Left colon (tissue), 2 donors: ENCODE measurements around the gene USP34. TPM values are rescaled to one million over a fixed set of nuclear protein-coding genes. Genes with fewer than 3 reads are reported as not detected.
"Not testable (repeated sequence)": the region's sequence is repeated elsewhere in the genome, so short reads cannot be mapped to it uniquely, and the experiment has no call there.

Source experiments
- ATAC-seq: fragments of 200-7000 bp; cut with Tn5 transposase; one replicate; pipeline ENCODE4 v1.9.1; 2020; ENCODE audit warnings: mild to moderate bottlenecking, moderate library complexity
- DNase-seq, 2 donors: peaks; one replicate each; pipeline ENCODE4 v3.0.0-alpha.2; 2020
- intact Hi-C, 2 donors: fragments of 100-400 bp; cut with DNase I in 1 of 2; cut with micrococcal nuclease in 1 of 2; formaldehyde crosslinking; loops; one replicate each; pipeline versions ENCODE4 v1.11.2 to v1.14.0; 2022; cut with DNase I, micrococcal nuclease
- total RNA-seq, 2 donors: library from RNA; stranded (reverse); fragmentation: NEBNext Ultra II Directional; extraction: Animal tissue kit (Norgen Biotek cat#: 25700); gene quantifications; one replicate each; pipeline ENCODE4 v1.2.1, GENCODE V29; 2021
- donor health status: DM: no; HTN: no; CAD: no.
- donor health status: DM: yes; HTN: yes; CAD: no.

USP34 gene
- total RNA-seq, 2 donors from 2014 or later, result 81.3 to 89.0 TPM

GRCh38 chr2:61380882-61381197, 90.0 kb downstream of the USP34 start:
- intact Hi-C loops, DNase-seq, ATAC-seq: not testable (repeated sequence)

DNA sequence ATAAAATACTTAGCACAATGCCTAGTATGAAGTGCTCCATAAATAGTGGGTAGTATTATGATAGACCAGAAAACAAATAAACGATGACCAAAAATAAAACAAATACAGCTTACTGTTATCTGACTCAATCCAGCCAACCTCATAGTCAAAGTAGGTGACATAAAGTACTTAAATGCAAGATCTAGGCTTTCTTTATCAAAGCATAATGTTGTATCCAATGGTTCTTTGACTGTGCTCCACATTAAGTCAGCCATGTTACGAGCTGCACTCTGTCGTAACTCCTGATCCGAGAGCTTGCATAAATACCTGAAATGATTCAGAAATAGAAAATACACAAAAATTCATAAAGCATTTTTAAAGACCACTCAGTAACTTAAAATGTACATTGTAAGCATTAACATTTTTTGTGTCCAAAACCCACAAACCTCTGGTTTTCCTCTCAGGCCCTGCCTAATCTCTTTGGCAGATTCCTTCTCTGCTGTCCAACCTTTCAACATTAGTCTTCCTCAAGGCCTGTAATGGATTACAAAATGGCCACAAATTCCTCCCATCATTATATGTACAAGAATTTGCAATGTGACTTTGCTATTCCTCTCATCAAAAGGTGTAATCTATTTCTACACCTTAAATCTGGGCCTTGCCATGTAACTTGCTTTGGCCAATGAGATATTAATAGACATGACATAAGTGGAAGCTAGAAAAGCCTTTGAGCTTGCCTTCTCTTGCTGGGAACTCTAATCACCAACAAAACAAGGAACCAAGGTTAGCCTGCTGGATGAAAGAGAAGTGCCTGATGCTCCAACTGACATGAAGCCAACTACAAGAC, 90.6 kb downstream of the USP34 start:
- intact Hi-C loops, result no loop called here
- no peak for ATAC-seq
- no peak for DNase-seq

GRCh38 chr2:61379521-61379920, 91.4 kb downstream of the USP34 start:
- intact Hi-C loops, result no loop called here
- ATAC-seq (no peak), DNase-seq (no peak)

DNA sequence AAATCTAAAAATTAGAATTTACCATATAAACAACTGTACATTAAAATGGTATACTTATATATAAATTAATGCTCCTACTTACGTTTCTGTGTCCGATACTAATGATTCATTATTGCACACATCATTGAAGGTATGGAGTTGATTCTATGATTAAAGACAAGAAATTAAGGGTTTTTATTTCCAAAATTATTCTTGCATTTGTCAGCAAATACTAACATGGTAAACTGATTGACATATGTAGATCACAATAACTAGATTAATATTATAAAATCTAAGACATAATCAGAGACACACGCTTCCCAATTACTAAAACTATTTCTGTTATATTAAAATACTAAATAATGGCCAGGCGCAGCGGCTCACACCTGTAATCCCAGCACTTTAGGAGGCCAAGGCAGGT, 92.6 kb downstream of the USP34 start:
- intact Hi-C loops, result no loop called here

DNA sequence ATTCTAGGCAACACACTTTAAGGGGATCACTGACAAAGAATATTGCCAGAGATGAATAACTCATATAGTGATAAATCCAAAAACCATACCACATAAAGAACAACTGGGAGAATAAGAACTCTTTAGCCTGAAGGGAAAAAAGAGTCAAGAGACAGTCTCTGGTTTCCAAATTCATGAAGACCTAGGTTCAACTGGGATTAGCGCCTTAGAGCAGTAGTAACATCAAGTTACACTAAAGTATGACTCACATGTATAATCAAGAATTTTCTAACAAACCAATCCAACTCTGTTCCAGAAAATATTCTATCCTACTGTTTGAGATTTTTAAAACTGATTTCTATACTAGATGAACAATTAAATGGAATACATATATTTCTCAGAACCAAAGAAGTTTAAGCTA, 93.8 kb downstream of the USP34 start:
- ATAC-seq (no peak), DNase-seq (no peak)
- intact Hi-C loops, result no loop called here

More for the DNA sequence above, 92.6 kb downstream of the USP34 start:
- ATAC-seq, result no peak
- DNase-seq, result no peak

GRCh38 chr2:61376211-61376610, 94.7 kb downstream of the USP34 start:
- intact Hi-C loops, result no loop called here
- ATAC-seq (no peak), DNase-seq (no peak)

GRCh38 chr2:61371027-61371426, 99.9 kb downstream of the USP34 start:
- intact Hi-C loops, result no loop called here
- ATAC-seq, result no peak
- DNase-seq, result no peak

- intact Hi-C loops, result no loop called here
These were observed 101.9 kb downstream of the USP34 start for GRCh38 chr2:61368687-61369665.

GRCh38 chr2:61367177-61367576, 103.7 kb downstream of the USP34 start:
- intact Hi-C loops, result no loop called here
- DNase-seq (no peak), ATAC-seq (no peak)

More at GRCh38 chr2:61368687-61369665, 101.9 kb downstream of the USP34 start:
- no peak for ATAC-seq
- no peak for DNase-seq

GRCh38 chr2:61363580-61363979, 107.3 kb downstream of the USP34 start:
- intact Hi-C loops, result no loop called here
- ATAC-seq, result no peak
- DNase-seq, result no peak

DNA sequence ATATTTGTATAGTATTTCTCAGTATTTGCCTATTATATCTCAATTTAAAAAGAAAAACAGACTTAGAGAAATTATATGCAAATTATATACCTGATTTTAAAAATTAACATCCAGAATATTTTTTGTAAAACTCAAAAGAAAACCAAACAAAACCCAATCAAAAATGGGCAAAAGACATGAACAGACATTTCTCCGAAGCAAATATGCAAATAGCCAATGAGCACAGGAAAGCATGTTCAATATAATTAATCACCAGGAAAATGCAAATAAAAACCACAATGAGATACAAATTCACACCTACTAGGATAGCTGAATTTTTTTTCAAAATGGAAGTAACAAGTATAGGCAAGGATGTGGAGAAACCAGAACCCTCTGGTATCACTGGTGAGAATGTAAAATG, 108.0 kb downstream of the USP34 start:
- intact Hi-C loops, result no loop called here
- ATAC-seq (no peak), DNase-seq (no peak)

DNA sequence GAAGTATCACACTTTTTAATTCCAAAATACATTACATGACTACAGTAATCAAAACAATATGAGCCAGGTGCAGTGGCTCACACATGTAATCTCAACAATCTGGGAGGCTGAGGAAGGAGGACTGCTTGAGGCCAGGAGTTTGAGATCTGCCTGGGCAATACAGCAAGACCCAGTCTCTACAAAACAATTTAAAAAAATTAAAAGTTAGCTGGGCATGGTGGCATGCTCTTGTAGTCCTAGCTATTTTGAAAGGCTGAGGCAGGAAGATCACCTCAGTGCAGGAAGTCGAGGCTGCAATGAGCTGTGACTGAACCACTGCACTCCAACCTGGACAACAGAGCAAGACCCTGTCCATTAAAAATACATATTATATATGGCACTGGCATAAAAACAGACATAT, 109.8 kb downstream of the USP34 start:
- DNase-seq (no peak), ATAC-seq (no peak)
- intact Hi-C loops, result no loop called here

DNA sequence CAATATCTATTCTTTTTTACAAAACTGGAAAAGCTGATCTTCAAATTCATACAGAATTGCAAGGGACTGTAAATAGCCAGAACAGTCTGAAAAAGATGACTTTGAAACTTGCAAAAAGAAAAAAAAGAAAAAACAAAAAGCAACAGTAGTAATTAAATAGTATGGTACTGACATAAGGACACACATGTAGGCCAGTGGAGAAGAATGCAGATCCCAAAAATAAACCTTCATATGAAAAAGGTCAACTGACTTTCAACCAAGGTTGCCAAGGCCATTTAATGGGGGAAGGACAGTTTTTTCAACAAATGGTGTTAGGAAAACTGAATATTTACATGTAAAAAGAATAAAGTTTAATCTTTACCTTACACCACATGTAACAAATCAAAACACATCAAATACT, 111.8 kb downstream of the USP34 start:
- intact Hi-C loops, result no loop called here
- ATAC-seq, result no peak
- DNase-seq, result no peak

GRCh38 chr2:61357681-61358080, 113.2 kb downstream of the USP34 start:
- DNase-seq, result no peak
- intact Hi-C loops, result no loop called here
- ATAC-seq, result no peak

DNA sequence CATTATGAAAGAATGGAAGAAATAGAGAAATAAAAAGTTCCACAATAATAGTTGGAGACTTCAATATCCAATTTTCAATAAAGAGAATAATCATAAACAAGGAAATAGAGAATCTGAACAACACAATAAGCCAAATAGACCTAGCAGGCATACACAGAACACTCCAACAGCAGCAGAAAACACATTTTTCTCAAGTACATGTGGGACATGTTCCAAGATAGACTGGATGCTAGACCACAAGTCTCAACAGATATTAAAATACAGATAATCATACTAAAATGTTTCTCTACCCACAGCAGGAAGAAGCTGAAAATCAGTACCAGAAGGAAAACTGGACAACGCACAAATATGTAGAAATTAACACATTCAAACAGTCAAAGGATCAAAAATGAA, 113.9 kb downstream of the USP34 start:
- ATAC-seq, result no peak
- intact Hi-C loops, result no loop called here
- DNase-seq, result no peak

- intact Hi-C loops, result no loop called here
- ATAC-seq, result no peak
- no peak for DNase-seq
These were observed 114.5 kb downstream of the USP34 start for GRCh38 chr2:61356261-61356957.

DNA sequence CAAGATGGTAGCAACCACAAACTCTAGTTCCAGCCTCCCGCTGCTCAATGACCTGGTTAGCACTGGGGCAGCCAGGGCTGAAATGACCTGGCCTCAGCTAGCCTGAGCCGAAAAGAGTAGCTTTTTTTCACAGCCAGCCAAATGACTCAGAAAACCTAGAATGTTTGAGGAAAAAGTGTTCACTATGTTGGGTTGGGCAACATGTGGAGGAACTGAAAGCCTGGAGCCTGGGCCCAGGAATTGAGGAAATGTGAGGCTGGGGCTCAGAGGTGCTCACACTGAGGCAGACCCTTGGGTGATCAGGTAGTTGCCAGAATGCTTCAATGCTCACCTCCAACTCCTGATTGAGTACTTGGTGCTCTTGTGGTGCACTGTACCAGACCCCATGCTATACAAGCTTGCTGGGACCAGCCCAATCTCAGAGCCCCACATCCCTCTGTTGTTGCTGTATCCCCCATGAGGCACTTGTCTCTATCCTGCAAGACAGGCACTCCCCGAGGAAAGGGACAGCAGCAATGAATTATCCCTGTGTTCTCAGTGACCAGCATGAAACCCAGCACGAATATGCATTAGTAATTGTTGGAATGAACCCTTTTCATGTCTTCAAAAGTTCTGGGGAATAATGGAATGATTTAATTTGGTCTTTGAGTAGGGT, 116.2 kb downstream of the USP34 start:
- no peak for ATAC-seq
- intact Hi-C loops, result no loop called here
- no peak for DNase-seq

- ATAC-seq (no peak), DNase-seq (no peak)
- intact Hi-C loops, result no loop called here
These were observed 117.0 kb downstream of the USP34 start for GRCh38 chr2:61353909-61354308.

DNA sequence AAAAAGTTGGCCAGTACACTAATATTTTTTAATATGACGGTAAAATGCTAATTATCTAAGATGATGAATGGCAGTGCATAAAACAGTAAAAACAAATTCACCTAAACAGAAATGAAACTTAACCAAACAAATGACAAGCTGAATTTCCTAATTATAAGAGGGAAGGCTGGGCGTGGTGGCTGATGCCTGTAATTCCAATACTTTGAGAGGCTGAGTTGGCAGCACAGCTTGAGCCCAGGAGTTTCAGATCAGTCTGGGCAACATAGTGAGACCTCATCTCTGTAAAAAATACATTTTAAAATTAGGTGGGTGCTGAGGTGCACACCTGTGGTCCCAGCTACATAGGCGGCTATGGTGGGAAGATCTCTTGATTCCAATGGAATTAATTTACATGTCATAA, 120.1 kb downstream of the USP34 start:
- DNase-seq, result no peak
- intact Hi-C loops, result no loop called here
- no peak for ATAC-seq
